NT2/D1 (cell line): ENCODE data around the gene GARIN5A.

ENCODE experiments used
- SUZ12 ChIP-seq: IDR thresholded peaks from 2 replicates; pipeline ENCODE4 v1.6.1; 2011; ENCODE audit not compliant: insufficient read length, insufficient read depth; ENCODE audit errors: extremely low read depth
- YY1 ChIP-seq: IDR thresholded peaks from 2 replicates; pipeline ENCODE4 v1.6.1; 2011; ENCODE audit not compliant: insufficient read length, insufficient read depth
- ZNF274 ChIP-seq: IDR thresholded peaks from 2 replicates; pipeline ENCODE4 v1.6.1; 2011; ENCODE audit warnings: mild to moderate bottlenecking, low read depth, low read length

GRCh38 chr19:50457300-50457699 lies 19.3 kb downstream of the GARIN5A start:
- TF ChIP-seq ZNF274: no peak
- no peak for TF ChIP-seq YY1
- TF ChIP-seq SUZ12: no peak
